Keratinocyte (primary cell): ENCODE data around the gene SMIM17. TPM values are rescaled to one million over a fixed set of nuclear protein-coding genes. Genes with fewer than 3 reads are reported as not detected.

Source experiments
- DNase-seq: peaks from one replicate; pipeline ENCODE4 v3.0.0-alpha.2; 2011; ENCODE audit warnings: low read depth, missing footprints, low spot score
- FAIRE-seq: peaks from 2 replicates; lab custom pipeline; 2011; peaks lifted over from hg19 to GRCh38; lab: Jason Lieb, UNC
- H2AFZ ChIP-seq: 2 replicates; pipeline ENCODE4 v1.6.0; 2012; ENCODE audit warnings: low read length, control low read depth, inconsistent platforms; ENCODE audit not compliant: control insufficient read depth
- H3K27ac ChIP-seq: 2 replicates; pipeline ENCODE4 v1.5.1; 2011; ENCODE audit warnings: low read length; ENCODE audit not compliant: control insufficient read depth, insufficient read depth
- H3K27me3 ChIP-seq: 3 replicates; pipeline ENCODE4 v1.6.0; 2011; ENCODE audit warnings: low read length; ENCODE audit not compliant: control insufficient read depth, insufficient read depth; ENCODE audit errors: extremely low read depth
- H3K36me3 ChIP-seq, 2 experiments: 2 replicates in 1 of 2; 3 replicates in 1 of 2; pipeline ENCODE4 v1.5.1; 2011; ENCODE audit warnings: low read length in 2 of 2, mild to moderate bottlenecking in 1 of 2; ENCODE audit not compliant: control insufficient read depth in 2 of 2, insufficient read depth in 2 of 2; ENCODE audit errors: extremely low read depth in 1 of 2
- H3K4me1 ChIP-seq: 3 replicates; pipeline ENCODE4 v1.5.1; 2011; ENCODE audit warnings: low read length; ENCODE audit not compliant: control insufficient read depth, insufficient read depth; ENCODE audit errors: extremely low read depth
- H3K4me2 ChIP-seq: 3 replicates; pipeline ENCODE4 v1.6.0; 2011; ENCODE audit warnings: low read depth, low read length; ENCODE audit not compliant: control insufficient read depth, insufficient read depth; ENCODE audit errors: extremely low read depth
- H3K4me3 ChIP-seq, 3 experiments: fragments of 200-600 bp in 1 of 3; sonication (generic) in 1 of 3; 2 replicates in 2 of 3; 3 replicates in 1 of 3; pipeline ENCODE4 v1.5.1; 2011 to 2016; ENCODE audit warnings: low read length in 3 of 3, mild to moderate bottlenecking in 3 of 3, control low read depth in 2 of 3, inconsistent platforms in 1 of 3, low read depth in 1 of 3, mixed read lengths in 1 of 3, mixed run types in 1 of 3, moderate library complexity in 1 of 3; ENCODE audit not compliant: control insufficient read depth in 2 of 3, insufficient read depth in 2 of 3; ENCODE audit errors: extremely low read depth in 1 of 3
- H3K79me2 ChIP-seq: 2 replicates; pipeline ENCODE4 v1.6.0; 2012; ENCODE audit warnings: low read length; ENCODE audit not compliant: control insufficient read depth, insufficient read depth
- H3K9ac ChIP-seq: 3 replicates; pipeline ENCODE4 v1.6.0; 2011; ENCODE audit warnings: low read length; ENCODE audit not compliant: control insufficient read depth, insufficient read depth; ENCODE audit errors: extremely low read depth
- H3K9me1 ChIP-seq: 3 replicates; pipeline ENCODE4 v1.6.0; 2011; ENCODE audit warnings: low read length; ENCODE audit not compliant: control insufficient read depth, insufficient read depth; ENCODE audit errors: extremely low read depth
- H3K9me3 ChIP-seq: 2 replicates; pipeline ENCODE4 v1.5.1; 2012; ENCODE audit warnings: low read depth, low read length; ENCODE audit not compliant: control insufficient read depth
- H4K20me1 ChIP-seq: 3 replicates; pipeline ENCODE4 v1.6.0; 2011; ENCODE audit warnings: low read length; ENCODE audit not compliant: control insufficient read depth, insufficient read depth; ENCODE audit errors: extremely low read depth
- EZH2 ChIP-seq: IDR thresholded peaks from one replicate; pipeline ENCODE4 v1.6.1; 2012; ENCODE audit warnings: inconsistent platforms, mild to moderate bottlenecking, low read length, moderate library complexity
- dilution Hi-C: fragments of 300-500 bp; cut with MboI; formaldehyde crosslinking; loops from one replicate; pipeline ENCODE4 v1.7.0; 2020; ENCODE audit warnings: low sequenced_read_pairs; ENCODE audit not compliant: extremely low pct_ligation_motif_present
- polyA plus RNA-seq, 5 experiments: library from polyadenylated mRNA; depleted of rRNA in 3 of 5; stranded (reverse) in 3 of 5; stranded (forward) in 1 of 5; unstranded in 1 of 5; fragments of >200 nt; gene quantifications; 1 replicate in 1 of 5; 2 replicates in 3 of 5; 3 replicates in 1 of 5; pipeline versions ENCODE4 v1.2.1 to v1.2.3, GENCODE V29; 2011 to 2012; ENCODE audit warnings: missing spikeins in 2 of 5, low read depth in 1 of 5, low replicate concordance in 1 of 5
- TF ChIP-seq, protein P1 (sequence below), 3 experiments: IDR thresholded peaks in 1 of 3; conservative IDR thresholded peaks in 1 of 3; optimal IDR thresholded peaks in 1 of 3; 2 replicates in 2 of 3; 3 replicates in 1 of 3; pipeline versions ENCODE3 to v1.5.1; 2011; ENCODE audit warnings: low read length in 3 of 3, mild to moderate bottlenecking in 3 of 3, moderate library complexity in 2 of 3, control low read depth in 1 of 3, inconsistent platforms in 1 of 3; ENCODE audit not compliant: insufficient read depth in 2 of 3; ENCODE audit errors: extremely low read depth in 1 of 3

Gene SMIM17
- polyA plus RNA-seq, 1 donor (not counting 4 experiments of a cell fraction or from before 2014, with no cell fraction given): 0.13 TPM

DNA sequence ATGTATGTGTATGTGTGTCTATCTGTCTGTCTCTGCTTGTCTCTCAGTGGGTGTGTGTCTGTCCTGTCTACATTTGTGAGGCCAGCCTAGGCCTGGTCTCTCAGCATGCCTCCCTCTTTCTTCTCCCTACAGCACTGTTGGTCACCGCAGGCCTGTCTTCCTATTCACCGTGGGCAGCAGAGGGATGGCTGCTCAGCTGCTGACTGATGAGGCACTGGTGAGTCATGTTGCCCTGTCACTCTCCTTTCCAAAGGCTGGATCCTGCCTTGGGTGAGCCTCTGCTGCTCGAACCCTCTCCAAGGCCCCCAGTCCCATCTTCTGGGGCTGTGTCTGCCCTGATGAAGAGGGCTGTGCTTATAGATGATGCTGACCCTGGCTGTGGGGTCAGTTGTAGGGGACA lies 41.6 kb upstream of the SMIM17 start:
- DNase-seq (no peak), FAIRE-seq (no peak)
- no peak for TF ChIP-seq EZH2
- TF ChIP-seq, protein P1, sequence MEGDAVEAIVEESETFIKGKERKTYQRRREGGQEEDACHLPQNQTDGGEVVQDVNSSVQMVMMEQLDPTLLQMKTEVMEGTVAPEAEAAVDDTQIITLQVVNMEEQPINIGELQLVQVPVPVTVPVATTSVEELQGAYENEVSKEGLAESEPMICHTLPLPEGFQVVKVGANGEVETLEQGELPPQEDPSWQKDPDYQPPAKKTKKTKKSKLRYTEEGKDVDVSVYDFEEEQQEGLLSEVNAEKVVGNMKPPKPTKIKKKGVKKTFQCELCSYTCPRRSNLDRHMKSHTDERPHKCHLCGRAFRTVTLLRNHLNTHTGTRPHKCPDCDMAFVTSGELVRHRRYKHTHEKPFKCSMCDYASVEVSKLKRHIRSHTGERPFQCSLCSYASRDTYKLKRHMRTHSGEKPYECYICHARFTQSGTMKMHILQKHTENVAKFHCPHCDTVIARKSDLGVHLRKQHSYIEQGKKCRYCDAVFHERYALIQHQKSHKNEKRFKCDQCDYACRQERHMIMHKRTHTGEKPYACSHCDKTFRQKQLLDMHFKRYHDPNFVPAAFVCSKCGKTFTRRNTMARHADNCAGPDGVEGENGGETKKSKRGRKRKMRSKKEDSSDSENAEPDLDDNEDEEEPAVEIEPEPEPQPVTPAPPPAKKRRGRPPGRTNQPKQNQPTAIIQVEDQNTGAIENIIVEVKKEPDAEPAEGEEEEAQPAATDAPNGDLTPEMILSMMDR (optimal IDR thresholded peaks at IDR 0.05 in 1 of 3, IDR thresholded peaks at IDR 0.05 in 1 of 3, conservative IDR thresholded peaks at IDR 0.05 in 1 of 3; ENCODE audit: extremely low read depth in 1 of 3, insufficient read depth in 2 of 3, low read length in 3 of 3): no peak
- H3K4me2 ChIP-seq: no peak overlapping the region
- H3K4me1 ChIP-seq: no peaks in the 10 kb centered on the region
- H3K9me3 ChIP-seq: peaks cover 4% of the 10 kb centered on the region
- no peaks in the 10 kb centered on the region for H4K20me1 ChIP-seq
- H3K27me3 ChIP-seq: no peaks in the 10 kb centered on the region
- peaks cover 58% of the 10 kb centered on the region for H3K79me2 ChIP-seq
- no peak overlapping the region for H3K9ac ChIP-seq
- no peak overlapping the region for H3K4me3 ChIP-seq
- H3K27ac ChIP-seq: no peak overlapping the region
- dilution Hi-C loops: no loop called here
- H3K9me1 ChIP-seq: no peaks in the 10 kb centered on the region
- H3K36me3 ChIP-seq: peaks cover 0 to 4% of the 10 kb centered on the region in 2 experiments
- no peak overlapping the region for H2AFZ ChIP-seq

DNA sequence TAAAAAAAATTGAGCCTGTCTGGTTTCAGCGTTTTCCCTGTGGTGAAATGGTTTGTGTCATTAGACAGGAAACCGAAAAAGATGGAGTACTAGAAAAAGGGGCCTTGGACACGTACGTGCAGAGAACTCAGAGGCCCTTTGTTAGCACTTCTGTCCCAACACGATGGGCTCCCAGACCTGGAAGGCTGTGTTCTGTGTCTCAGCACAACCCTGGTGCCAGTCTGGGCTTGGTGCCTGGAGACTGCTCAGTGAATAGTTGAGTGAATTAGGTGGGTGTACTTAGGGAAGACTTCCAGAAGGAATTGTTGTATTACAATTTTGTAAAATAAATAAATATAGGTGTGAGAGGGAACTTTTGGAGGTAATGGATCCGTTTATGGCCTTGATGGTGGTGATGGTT lies 39.1 kb upstream of the SMIM17 start:
- TF ChIP-seq, protein P1 (optimal IDR thresholded peaks at IDR 0.05 in 1 of 3, IDR thresholded peaks at IDR 0.05 in 1 of 3, conservative IDR thresholded peaks at IDR 0.05 in 1 of 3; ENCODE audit: extremely low read depth in 1 of 3, insufficient read depth in 2 of 3, low read length in 3 of 3): no peak
- TF ChIP-seq EZH2: no peak
- H3K9me1 ChIP-seq: no peaks in the 10 kb centered on the region
- H3K9ac ChIP-seq: no peak overlapping the region
- H3K4me2 ChIP-seq: no peak overlapping the region
- no peak overlapping the region for H3K4me3 ChIP-seq
- H3K4me1 ChIP-seq: no peaks in the 10 kb centered on the region
- H3K27me3 ChIP-seq: no peaks in the 10 kb centered on the region
- DNase-seq (no peak), FAIRE-seq (no peak)
- no peaks in the 10 kb centered on the region for H4K20me1 ChIP-seq
- dilution Hi-C loops: no loop called here
- H3K27ac ChIP-seq: no peak overlapping the region
- no peak overlapping the region for H2AFZ ChIP-seq
- peaks cover 52% of the 10 kb centered on the region for H3K79me2 ChIP-seq
- H3K36me3 ChIP-seq: peaks cover 0 to 5% of the 10 kb centered on the region in 2 experiments
- peaks cover 6% of the 10 kb centered on the region for H3K9me3 ChIP-seq
